Astrocyte of the spinal cord (primary cell): Measurements from ENCODE around the gene TMEM18.

ENCODE experiments used
- DNase-seq: peaks from one replicate; pipeline ENCODE4 v3.0.0; 2011; ENCODE audit warnings: low read depth, low spot score
- H3K4me3 ChIP-seq: 2 replicates; pipeline ENCODE4 v1.5.1; 2011; ENCODE audit warnings: low read depth, mild to moderate bottlenecking, low read length, moderate library complexity
- in situ Hi-C: cut with HindIII; loops from 2 replicates; pipeline ENCODE4 v1.10.0; 2017; ENCODE audit warnings: low sequenced_read_pairs
- TF ChIP-seq, protein P1 (sequence below): IDR thresholded peaks from 2 replicates; pipeline ENCODE4 v1.5.1; 2012; ENCODE audit warnings: low read depth, mild to moderate bottlenecking, low read length, inconsistent platforms

Gene TMEM18

DNA sequence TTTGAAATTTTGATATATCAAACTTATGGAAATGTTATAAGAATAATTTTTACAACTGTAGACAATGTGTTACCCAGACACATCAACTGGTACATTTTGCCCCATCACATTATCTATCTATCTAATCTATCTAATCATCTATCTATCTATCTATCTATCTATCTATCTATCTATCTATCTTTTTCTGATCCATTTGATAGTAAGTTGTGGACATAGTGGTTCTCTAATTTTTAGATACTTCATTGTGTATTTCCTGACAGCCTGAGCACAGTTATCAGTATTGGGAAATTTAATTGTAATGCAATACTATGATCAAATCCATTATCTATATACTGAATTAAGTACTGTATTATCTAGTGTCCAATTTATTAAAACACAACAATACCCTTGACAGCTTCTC, 42.0 kb upstream of the TMEM18 start:
- TF ChIP-seq, protein P1, sequence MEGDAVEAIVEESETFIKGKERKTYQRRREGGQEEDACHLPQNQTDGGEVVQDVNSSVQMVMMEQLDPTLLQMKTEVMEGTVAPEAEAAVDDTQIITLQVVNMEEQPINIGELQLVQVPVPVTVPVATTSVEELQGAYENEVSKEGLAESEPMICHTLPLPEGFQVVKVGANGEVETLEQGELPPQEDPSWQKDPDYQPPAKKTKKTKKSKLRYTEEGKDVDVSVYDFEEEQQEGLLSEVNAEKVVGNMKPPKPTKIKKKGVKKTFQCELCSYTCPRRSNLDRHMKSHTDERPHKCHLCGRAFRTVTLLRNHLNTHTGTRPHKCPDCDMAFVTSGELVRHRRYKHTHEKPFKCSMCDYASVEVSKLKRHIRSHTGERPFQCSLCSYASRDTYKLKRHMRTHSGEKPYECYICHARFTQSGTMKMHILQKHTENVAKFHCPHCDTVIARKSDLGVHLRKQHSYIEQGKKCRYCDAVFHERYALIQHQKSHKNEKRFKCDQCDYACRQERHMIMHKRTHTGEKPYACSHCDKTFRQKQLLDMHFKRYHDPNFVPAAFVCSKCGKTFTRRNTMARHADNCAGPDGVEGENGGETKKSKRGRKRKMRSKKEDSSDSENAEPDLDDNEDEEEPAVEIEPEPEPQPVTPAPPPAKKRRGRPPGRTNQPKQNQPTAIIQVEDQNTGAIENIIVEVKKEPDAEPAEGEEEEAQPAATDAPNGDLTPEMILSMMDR: no peak
- DNase-seq: no peak
- no peak overlapping the region for H3K4me3 ChIP-seq
- in situ Hi-C loops: no loop called here

- in situ Hi-C loops: no loop called here
Measured at GRCh38 chr2:717661-718060, 40.5 kb upstream of the TMEM18 start.

GRCh38 chr2:715854-716560, 38.8 kb upstream of the TMEM18 start:
- peak; percentile 24 for DNase-seq
- in situ Hi-C loops: no loop called here
- no peak overlapping the region for H3K4me3 ChIP-seq
- TF ChIP-seq, protein P1: peak; percentile 50

More at GRCh38 chr2:717661-718060, 40.5 kb upstream of the TMEM18 start:
- no peak overlapping the region for H3K4me3 ChIP-seq
- TF ChIP-seq, protein P1: no peak
- DNase-seq: no peak

- in situ Hi-C loops: no loop called here
- DNase-seq: no peak
- TF ChIP-seq, protein P1: no peak
- H3K4me3 ChIP-seq: no peak overlapping the region
Measured at GRCh38 chr2:715038-715437, 37.8 kb upstream of the TMEM18 start.

DNA sequence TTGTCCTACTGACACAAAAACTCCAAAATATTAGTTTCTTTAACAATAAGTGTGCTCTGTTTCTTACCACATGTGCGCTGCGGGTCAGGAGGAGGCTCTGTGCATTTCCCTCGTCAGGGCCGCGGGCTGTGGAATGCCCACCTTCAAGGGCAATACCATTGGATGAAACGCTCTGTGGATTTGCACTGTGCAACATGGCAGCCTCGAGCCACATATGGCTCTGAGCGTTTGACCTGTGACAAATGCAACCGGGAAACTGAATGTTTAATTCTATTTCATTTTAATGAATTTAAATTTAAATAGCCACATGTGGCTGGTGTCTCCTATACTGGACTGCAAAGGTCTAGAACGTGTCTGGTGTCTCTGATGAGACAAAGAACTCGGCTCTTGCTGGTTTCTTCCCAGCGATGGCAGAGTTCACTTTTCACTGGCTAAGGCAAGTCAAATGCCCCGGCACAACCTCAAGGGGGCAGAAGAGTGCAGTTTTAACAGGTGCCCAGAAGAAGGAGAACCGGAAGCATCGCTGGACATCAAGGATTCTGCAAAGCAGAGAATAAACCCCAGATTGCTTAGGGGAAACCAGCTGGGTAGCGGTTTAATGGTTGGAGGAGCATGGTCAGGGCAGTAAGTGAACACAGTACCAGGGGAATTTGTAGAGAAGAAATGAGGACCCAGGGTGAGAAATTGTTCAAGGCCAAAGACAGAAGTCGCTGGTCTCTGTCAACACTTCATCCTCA, 37.0 kb upstream of the TMEM18 start:
- DNase-seq: peak; percentile 24
- no peak overlapping the region for H3K4me3 ChIP-seq
- TF ChIP-seq, protein P1: peak; percentile 73
- in situ Hi-C loops: no loop called here

DNA sequence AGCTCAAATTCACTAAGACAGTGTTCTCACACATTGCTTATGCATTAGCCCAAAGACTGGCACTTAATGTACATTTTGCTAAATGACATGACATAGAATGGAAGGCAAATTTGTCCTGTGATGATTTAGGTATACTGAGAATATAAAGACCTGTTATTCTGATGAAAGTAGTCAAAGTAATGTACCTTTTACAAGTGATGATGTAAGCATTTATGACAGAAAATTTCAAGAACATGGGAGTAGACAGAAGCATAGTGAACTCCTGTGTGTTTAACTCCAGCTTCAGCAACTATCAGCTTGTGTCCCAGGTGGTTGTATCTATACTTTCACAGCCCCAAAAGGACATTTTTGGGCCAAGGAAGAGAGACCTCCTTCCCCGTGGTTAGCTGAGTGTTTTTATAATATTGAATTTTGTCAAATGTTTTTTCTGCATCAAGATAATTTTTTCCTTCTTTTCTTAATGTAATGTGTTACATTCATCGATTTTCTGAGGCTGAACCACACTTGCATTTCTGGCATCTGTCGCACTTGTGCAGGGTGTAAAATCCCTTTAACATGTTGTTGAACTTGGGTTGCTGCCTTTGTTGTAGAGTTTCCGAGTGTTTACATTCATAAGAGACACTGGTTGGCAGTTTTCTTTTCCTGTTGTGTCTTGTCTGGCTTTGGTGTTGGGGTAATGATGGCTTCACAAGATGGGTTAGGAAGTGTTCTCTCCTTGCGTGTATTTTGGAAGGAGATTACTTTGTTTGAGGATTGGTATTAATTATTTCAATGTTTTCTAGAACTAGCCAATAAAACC, 33.9 kb upstream of the TMEM18 start:
- in situ Hi-C loops: no loop called here
- no peak for DNase-seq

More for the DNA sequence above, 33.9 kb upstream of the TMEM18 start:
- TF ChIP-seq, protein P1: no peak
- no peak overlapping the region for H3K4me3 ChIP-seq
